Loucy (cell line): ENCODE measurements around the gene RRAS.

ENCODE experiments used
- H2AFZ ChIP-seq: fragments of 200-600 bp; sonication (generic); 2 replicates; pipeline ENCODE4 v1.6.0; 2016; ENCODE audit warnings: antibody characterized with exemption, mild to moderate bottlenecking, low read length, moderate library complexity
- H3F3A ChIP-seq: fragments of 200-600 bp; 2 replicates; pipeline ENCODE4 v1.6.0; 2016; ENCODE audit warnings: antibody characterized with exemption, low read depth, mild to moderate bottlenecking
- H3K27me3 ChIP-seq: fragments of 200-600 bp; sonication (generic); 2 replicates; pipeline ENCODE4 v1.6.1; 2014; ENCODE audit warnings: low read length, mild to moderate bottlenecking; ENCODE audit not compliant: insufficient read depth, poor library complexity, severe bottlenecking
- H3K36me3 ChIP-seq: fragments of 200-600 bp; sonication (generic); 2 replicates; pipeline ENCODE4 v1.6.1; 2016; ENCODE audit warnings: low read length; ENCODE audit not compliant: insufficient read depth
- H3K4me1 ChIP-seq: fragments of 200-600 bp; sonication (generic); 2 replicates; pipeline ENCODE4 v1.5.1; 2014; ENCODE audit warnings: low read length, mild to moderate bottlenecking; ENCODE audit not compliant: insufficient read depth, poor library complexity, severe bottlenecking
- H3K4me2 ChIP-seq: fragments of 200-600 bp; sonication (generic); 2 replicates; pipeline ENCODE4 v1.6.0; 2014; ENCODE audit warnings: antibody characterized with exemption, low read length, low read depth, mild to moderate bottlenecking; ENCODE audit not compliant: poor library complexity, severe bottlenecking
- H3K4me3 ChIP-seq: fragments of 200-600 bp; sonication (generic); 2 replicates; pipeline ENCODE4 v1.5.1; 2014; ENCODE audit warnings: low read length, mild to moderate bottlenecking, mixed read lengths; ENCODE audit not compliant: poor library complexity, severe bottlenecking
- H3K79me2 ChIP-seq: fragments of 200-600 bp; sonication (generic); 2 replicates; pipeline ENCODE4 v1.6.1; 2014; ENCODE audit warnings: low read length; ENCODE audit not compliant: insufficient read depth
- H3K9ac ChIP-seq: fragments of 200-600 bp; sonication (generic); 2 replicates; pipeline ENCODE4 v1.6.0; 2014; ENCODE audit warnings: mild to moderate bottlenecking, low read depth, low read length, moderate library complexity; ENCODE audit not compliant: poor library complexity, severe bottlenecking
- H3K9me2 ChIP-seq: fragments of 200-600 bp; sonication (generic); replicated peaks from 2 replicates; pipeline ENCODE4 v1.6.1; 2016; ENCODE audit warnings: low read depth, low read length, mixed read lengths
- H3K9me3 ChIP-seq: fragments of 200-600 bp; sonication (generic); 2 replicates; pipeline ENCODE4 v1.6.1; 2014; ENCODE audit warnings: mild to moderate bottlenecking, antibody characterized with exemption, low read length, low read depth; ENCODE audit not compliant: insufficient read depth
- H4K20me1 ChIP-seq: fragments of 200-600 bp; sonication (generic); 2 replicates; pipeline ENCODE4 v1.6.0; 2014; ENCODE audit warnings: antibody characterized with exemption, low read length, mild to moderate bottlenecking; ENCODE audit not compliant: insufficient read depth, poor library complexity, severe bottlenecking
- EZH2phosphoT487 ChIP-seq: fragments of 200-600 bp; IDR thresholded peaks from 2 replicates; pipeline ENCODE4 v1.6.1; 2018; ENCODE audit warnings: antibody characterized with exemption, mild to moderate bottlenecking, moderate library complexity, borderline replicate concordance
- TF ChIP-seq, protein P1 (sequence below): fragments of 200-600 bp; sonication (generic); conservative IDR thresholded peaks from 2 replicates; pipeline ENCODE4 v1.5.1; 2014; ENCODE audit warnings: mild to moderate bottlenecking, antibody characterized with exemption, low read length

Gene RRAS

DNA sequence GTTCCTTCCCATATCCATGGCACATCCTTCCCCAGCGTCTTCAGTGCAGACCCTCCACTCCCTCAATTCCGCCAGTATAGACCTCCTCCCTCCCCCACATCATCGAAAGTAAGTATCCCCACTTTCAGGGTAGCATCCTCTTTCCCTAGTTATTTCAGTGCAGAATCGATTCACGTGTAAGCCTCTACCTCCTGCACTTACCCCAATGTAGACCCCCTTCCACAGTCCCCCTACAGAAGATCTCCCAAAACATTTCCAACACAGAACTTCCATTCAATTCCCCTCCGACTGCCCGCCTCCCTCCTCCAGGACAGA is 25.1 kb upstream of the RRAS start:
- peak overlapping the region; percentile 97 for H3K4me3 ChIP-seq
- H4K20me1 ChIP-seq: peaks cover 17% of the 10 kb centered on the region
- peak overlapping the region; percentile 91 for H3K9ac ChIP-seq
- H2AFZ ChIP-seq: peak overlapping the region; percentile 95; the same call in 1 of the 2 replicates
- no peaks in the 10 kb centered on the region for H3K9me2 ChIP-seq
- H3K9me3 ChIP-seq: no peaks in the 10 kb centered on the region
- H3F3A ChIP-seq: no peaks in the 10 kb centered on the region
- H3K4me2 ChIP-seq: peak overlapping the region; percentile 93
- H3K27me3 ChIP-seq: no peaks in the 10 kb centered on the region
- no peak for TF ChIP-seq EZH2phosphoT487
- TF ChIP-seq, protein P1, sequence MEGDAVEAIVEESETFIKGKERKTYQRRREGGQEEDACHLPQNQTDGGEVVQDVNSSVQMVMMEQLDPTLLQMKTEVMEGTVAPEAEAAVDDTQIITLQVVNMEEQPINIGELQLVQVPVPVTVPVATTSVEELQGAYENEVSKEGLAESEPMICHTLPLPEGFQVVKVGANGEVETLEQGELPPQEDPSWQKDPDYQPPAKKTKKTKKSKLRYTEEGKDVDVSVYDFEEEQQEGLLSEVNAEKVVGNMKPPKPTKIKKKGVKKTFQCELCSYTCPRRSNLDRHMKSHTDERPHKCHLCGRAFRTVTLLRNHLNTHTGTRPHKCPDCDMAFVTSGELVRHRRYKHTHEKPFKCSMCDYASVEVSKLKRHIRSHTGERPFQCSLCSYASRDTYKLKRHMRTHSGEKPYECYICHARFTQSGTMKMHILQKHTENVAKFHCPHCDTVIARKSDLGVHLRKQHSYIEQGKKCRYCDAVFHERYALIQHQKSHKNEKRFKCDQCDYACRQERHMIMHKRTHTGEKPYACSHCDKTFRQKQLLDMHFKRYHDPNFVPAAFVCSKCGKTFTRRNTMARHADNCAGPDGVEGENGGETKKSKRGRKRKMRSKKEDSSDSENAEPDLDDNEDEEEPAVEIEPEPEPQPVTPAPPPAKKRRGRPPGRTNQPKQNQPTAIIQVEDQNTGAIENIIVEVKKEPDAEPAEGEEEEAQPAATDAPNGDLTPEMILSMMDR: no peak
- peaks cover 23% of the 10 kb centered on the region; the same call in 1 of the 2 replicates for H3K36me3 ChIP-seq
- peaks cover 21% of the 10 kb centered on the region for H3K4me1 ChIP-seq
- peaks cover 42% of the 10 kb centered on the region for H3K79me2 ChIP-seq

DNA sequence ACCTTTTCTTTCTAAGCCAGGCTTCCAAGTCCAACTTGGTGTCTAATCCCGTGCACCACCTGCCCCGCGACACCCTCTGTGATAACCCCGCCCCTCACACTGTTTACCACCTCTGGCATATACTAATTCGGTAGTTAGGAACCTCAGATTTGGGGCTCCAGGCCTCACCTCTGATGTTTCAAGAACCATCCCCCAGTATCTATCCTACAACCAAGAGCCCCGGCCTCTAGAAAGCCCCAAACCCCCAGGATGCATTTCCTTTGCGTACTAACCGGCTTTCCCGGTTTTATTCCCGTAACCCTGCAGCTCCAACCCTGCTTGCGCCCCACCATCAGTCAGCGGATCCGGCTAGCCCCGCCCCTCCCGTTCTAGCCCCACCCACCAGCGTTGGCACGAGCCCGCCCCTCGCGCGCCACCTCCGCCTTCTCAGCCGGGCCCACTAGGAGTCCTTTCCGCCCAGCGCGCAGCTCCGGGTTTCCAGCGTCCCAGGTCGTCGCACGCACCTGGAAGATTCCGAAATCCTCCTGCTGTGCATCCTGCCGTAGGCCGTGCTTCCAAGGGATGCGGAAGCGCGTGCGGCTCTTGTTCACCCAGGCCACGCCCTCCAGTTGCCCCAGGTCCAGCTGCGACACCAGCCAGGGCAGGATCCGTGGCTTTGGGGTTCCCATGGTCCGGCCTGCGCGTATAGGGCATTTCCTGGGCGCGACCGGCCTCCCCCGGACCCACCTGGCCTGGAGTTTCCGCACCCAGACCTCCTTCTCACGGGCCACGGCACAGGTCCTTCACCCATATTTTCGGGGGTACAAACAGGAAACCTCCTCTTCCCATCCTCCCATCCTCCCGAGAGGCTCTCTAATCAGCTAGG is 24.5 kb upstream of the RRAS start:
- TF ChIP-seq, protein P1: no peak
- no peak for TF ChIP-seq EZH2phosphoT487
- Histone ChIP-seq H3K4me2 (peak overlapping the region; percentile 93), H3K36me3 (peaks cover 25% of the 10 kb centered on the region; the same call in 1 of the 2 replicates), H3F3A (no peaks in the 10 kb centered on the region), H3K4me1 (peaks cover 21% of the 10 kb centered on the region), H3K79me2 (peaks cover 42% of the 10 kb centered on the region), H3K9me2 (no peaks in the 10 kb centered on the region), H3K4me3 (peak overlapping the region; percentile 97), H3K9me3 (no peaks in the 10 kb centered on the region), H4K20me1 (peaks cover 17% of the 10 kb centered on the region), H3K9ac (peak overlapping the region; percentile 91), H2AFZ (no peak overlapping the region), H3K27me3 (no peaks in the 10 kb centered on the region)

DNA sequence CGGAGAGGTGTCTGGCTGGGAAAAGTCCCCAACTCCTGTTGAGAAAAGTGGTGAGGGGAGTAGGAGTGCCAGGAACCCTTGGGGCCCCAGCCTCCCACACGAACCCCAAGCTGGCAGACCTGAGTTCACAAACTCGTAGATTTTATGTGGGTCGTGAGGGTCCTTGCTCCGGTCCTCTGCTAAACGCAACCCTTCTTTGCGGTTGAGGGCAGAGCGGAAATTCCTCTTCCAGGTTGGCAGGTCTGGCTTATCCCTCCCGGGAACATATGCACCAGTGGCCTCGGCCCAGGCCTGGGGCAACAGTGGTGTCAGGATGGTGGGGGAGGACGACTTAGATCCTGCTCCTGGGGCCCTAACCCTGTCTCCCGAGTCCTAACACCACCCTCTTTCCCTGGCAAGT is 23.3 kb upstream of the RRAS start:
- H2AFZ ChIP-seq: no peak overlapping the region
- TF ChIP-seq, protein P1: no peak
- no peak for TF ChIP-seq EZH2phosphoT487
- H3F3A ChIP-seq: no peaks in the 10 kb centered on the region
- H4K20me1 ChIP-seq: peaks cover 17% of the 10 kb centered on the region
- H3K36me3 ChIP-seq: peaks cover 34% of the 10 kb centered on the region; the same call in 1 of the 2 replicates
- peak overlapping the region; percentile 93 for H3K4me2 ChIP-seq
- no peaks in the 10 kb centered on the region for H3K27me3 ChIP-seq
- peaks cover 21% of the 10 kb centered on the region for H3K4me1 ChIP-seq
- peak overlapping the region; percentile 97 for H3K4me3 ChIP-seq
- H3K9me3 ChIP-seq: no peaks in the 10 kb centered on the region
- H3K9ac ChIP-seq: no peak overlapping the region
- H3K79me2 ChIP-seq: peaks cover 42% of the 10 kb centered on the region
- no peaks in the 10 kb centered on the region for H3K9me2 ChIP-seq
